H1 (cell line): ENCODE measurements around the gene SLC25A45. TPM values are rescaled to one million over a fixed set of nuclear protein-coding genes. Genes with fewer than 3 reads are reported as not detected.

Experiments used
- CTCF ChIA-PET: fragments of 300-600 bp; sonication (Branson Sonifier 250); formaldehyde crosslinking; loops from one replicate; lab custom pipeline; 2021; ENCODE audit not compliant: partially characterized antibody; lab: Charles Lee
- POLR2A ChIA-PET: fragments of 300-600 bp; sonication (Branson Sonifier 250); formaldehyde crosslinking; loops from one replicate; lab custom pipeline; 2021; ENCODE audit warnings: inconsistent platforms; ENCODE audit not compliant: partially characterized antibody; lab: Charles Lee
- DNase-seq, 2 experiments: peaks; one replicate each; pipeline versions ENCODE4 v3.0.0 to v3.0.0-alpha.2; 2010 to 2022; ENCODE audit warnings: low spot score in 2 of 2, low read depth in 1 of 2, mixed read lengths in 1 of 2
- FAIRE-seq: peaks from 2 replicates; lab custom pipeline; 2011; peaks lifted over from hg19 to GRCh38; lab: Jason Lieb, UNC
- H2AFZ ChIP-seq: 2 replicates; pipeline ENCODE4 v1.8.1; 2012; ENCODE audit warnings: low read length, inconsistent platforms
- H2AK5ac ChIP-seq: 2 replicates; pipeline ENCODE4 v1.6.1; 2013; ENCODE audit warnings: low read depth, low read length
- H2BK120ac ChIP-seq: replicated peaks from 2 replicates; pipeline ENCODE3; 2013; ENCODE audit warnings: low read depth, low read length, inconsistent platforms
- H2BK12ac ChIP-seq: 2 replicates; pipeline ENCODE4 v1.6.1; 2013; ENCODE audit warnings: low read depth, low read length
- H2BK15ac ChIP-seq: 2 replicates; pipeline ENCODE4 v1.6.1; 2013; ENCODE audit warnings: low read length
- H2BK20ac ChIP-seq: 2 replicates; pipeline ENCODE4 v1.6.1; 2013; ENCODE audit warnings: low read length
- H2BK5ac ChIP-seq: 2 replicates; pipeline ENCODE4 v1.6.1; 2013; ENCODE audit warnings: low read depth, low read length
- H3K14ac ChIP-seq: 2 replicates; pipeline ENCODE4 v1.6.1; 2013; ENCODE audit warnings: inconsistent platforms; ENCODE audit not compliant: insufficient read length
- H3K18ac ChIP-seq: 2 replicates; pipeline ENCODE4 v1.6.1; 2013; ENCODE audit warnings: low read length; ENCODE audit errors: extremely low read depth
- H3K23ac ChIP-seq: 2 replicates; pipeline ENCODE4 v1.6.1; 2013; ENCODE audit warnings: inconsistent platforms; ENCODE audit not compliant: insufficient read length
- H3K23me2 ChIP-seq: 2 replicates; pipeline ENCODE4 v1.6.1; 2013; ENCODE audit warnings: low read depth, low read length
- H3K27ac ChIP-seq: 2 replicates; pipeline ENCODE4 v1.6.1; 2011; ENCODE audit warnings: low read depth, low read length, inconsistent platforms
- H3K27me3 ChIP-seq, 4 experiments: replicated peaks in 1 of 4; 1 replicate in 1 of 4; 2 replicates in 3 of 4; pipeline versions ENCODE4 v1.6.1 to v1.8.1; 2011 to 2013; ENCODE audit warnings: low read length in 3 of 4, mild to moderate bottlenecking in 3 of 4, inconsistent platforms in 2 of 4, mixed read lengths in 2 of 4, moderate library complexity in 1 of 4; ENCODE audit not compliant: control insufficient read depth in 3 of 4, insufficient read depth in 3 of 4; ENCODE audit errors: extremely low read depth in 1 of 4
- H3K36me3 ChIP-seq, 4 experiments: 2 replicates each; pipeline versions ENCODE4 v1.6.1 to v1.8.1; 2011 to 2013; ENCODE audit warnings: mild to moderate bottlenecking in 4 of 4, low read length in 3 of 4, moderate library complexity in 2 of 4, control low read depth in 1 of 4, inconsistent platforms in 1 of 4; ENCODE audit not compliant: insufficient read depth in 4 of 4, control insufficient read depth in 2 of 4
- H3K4ac ChIP-seq: replicated peaks from 2 replicates; pipeline ENCODE3; 2013; ENCODE audit warnings: low read length, low read depth, mixed read lengths, inconsistent platforms; ENCODE audit not compliant: insufficient read length
- H3K4me1 ChIP-seq, 4 experiments: replicated peaks in 1 of 4; 1 replicate in 1 of 4; 2 replicates in 3 of 4; pipeline versions ENCODE4 v1.6.1 to v1.8.1; 2011 to 2013; ENCODE audit warnings: low read length in 3 of 4, inconsistent platforms in 2 of 4, mixed read lengths in 1 of 4; ENCODE audit not compliant: insufficient read depth in 4 of 4, control insufficient read depth in 3 of 4
- H3K4me2 ChIP-seq, 2 experiments: 2 replicates each; pipeline versions ENCODE4 v1.6.1 to v1.8.1; 2011 to 2013; ENCODE audit warnings: low read depth in 2 of 2, low read length in 2 of 2, control low read depth in 1 of 2, inconsistent platforms in 1 of 2, mild to moderate bottlenecking in 1 of 2; ENCODE audit not compliant: insufficient read depth in 1 of 2
- H3K4me3 ChIP-seq, 4 experiments: fragments of 200-600, 300-600 bp in 1 of 4; sonication (generic), shearing (Covaris generic), sonication (Bioruptor Twin) in 1 of 4; 2 replicates each; pipeline versions ENCODE4 v1.5.1 to v1.8.1; 2011 to 2016; ENCODE audit warnings: low read length in 4 of 4, low read depth in 3 of 4, control low read depth in 2 of 4, inconsistent platforms in 2 of 4, mild to moderate bottlenecking in 2 of 4, mixed read lengths in 1 of 4, moderate library complexity in 1 of 4; ENCODE audit not compliant: insufficient read depth in 2 of 4; ENCODE audit errors: extremely low read depth in 1 of 4
- H3K56ac ChIP-seq: replicated peaks from 2 replicates; pipeline ENCODE3; 2013; ENCODE audit warnings: low read depth, mild to moderate bottlenecking, mixed read lengths, low read length, inconsistent platforms; ENCODE audit not compliant: insufficient read length
- H3K79me1 ChIP-seq: 2 replicates; pipeline ENCODE4 v1.6.1; 2013; ENCODE audit warnings: low read depth, low read length, control low read depth
- H3K79me2 ChIP-seq, 2 experiments: 2 replicates each; pipeline versions ENCODE4 v1.6.1 to v1.8.1; 2012 to 2013; ENCODE audit warnings: low read length in 2 of 2, mild to moderate bottlenecking in 2 of 2, inconsistent platforms in 1 of 2; ENCODE audit not compliant: insufficient read depth in 2 of 2, control insufficient read depth in 1 of 2
- H3K9ac ChIP-seq, 4 experiments: replicated peaks in 1 of 4; 1 replicate in 1 of 4; 2 replicates in 3 of 4; pipeline versions ENCODE4 v1.6.1 to v1.8.1; 2011 to 2013; ENCODE audit warnings: low read depth in 3 of 4, low read length in 3 of 4, control low read depth in 2 of 4, mild to moderate bottlenecking in 2 of 4, moderate library complexity in 2 of 4, inconsistent platforms in 1 of 4; ENCODE audit errors: extremely low read depth in 1 of 4
- H3K9me3 ChIP-seq, 2 experiments: 2 replicates each; pipeline versions ENCODE4 v1.6.1 to v1.8.1; 2012 to 2013; ENCODE audit warnings: mild to moderate bottlenecking in 2 of 2, moderate library complexity in 2 of 2, control low read depth in 1 of 2, inconsistent platforms in 1 of 2, low read depth in 1 of 2, low read length in 1 of 2, mixed read lengths in 1 of 2; ENCODE audit not compliant: insufficient read depth in 2 of 2
- H4K20me1 ChIP-seq, 2 experiments: replicated peaks in 1 of 2; 2 replicates each; pipeline versions ENCODE3 to v1.8.1; 2011 to 2013; ENCODE audit warnings: inconsistent platforms in 2 of 2, low read length in 2 of 2, mild to moderate bottlenecking in 1 of 2; ENCODE audit not compliant: insufficient read depth in 2 of 2, control insufficient read depth in 1 of 2
- H4K5ac ChIP-seq: 2 replicates; pipeline ENCODE4 v1.6.1; 2013; ENCODE audit warnings: low read length, low read depth, mixed read lengths, inconsistent platforms; ENCODE audit not compliant: insufficient read length
- H4K8ac ChIP-seq: 2 replicates; pipeline ENCODE4 v1.8.0; 2013; ENCODE audit warnings: mild to moderate bottlenecking, moderate library complexity, low read length, inconsistent platforms; ENCODE audit not compliant: insufficient read depth; ENCODE audit errors: extremely low read depth
- H4K91ac ChIP-seq: replicated peaks from 2 replicates; pipeline ENCODE3; 2013; ENCODE audit warnings: low read length, mixed read lengths, inconsistent platforms; ENCODE audit not compliant: insufficient read length
- BCL11A ChIP-seq, 2 experiments: IDR thresholded peaks; one replicate each; pipeline ENCODE4 v1.6.1; 2011; ENCODE audit warnings: low read depth in 2 of 2, low read length in 2 of 2, mild to moderate bottlenecking in 2 of 2
- CBX8 ChIP-seq: fragments of 300-800, 300-1000 bp; sonication (generic); IDR thresholded peaks from 2 replicates; pipeline ENCODE4 v1.7.1; 2016; ENCODE audit warnings: low read depth, low read length, borderline replicate concordance
- CHD1 ChIP-seq: IDR thresholded peaks from 2 replicates; pipeline ENCODE4 v1.6.1; 2012; ENCODE audit warnings: low read depth, low read length, improper control_type of control experiment
- FOSL1 ChIP-seq: IDR thresholded peaks from 2 replicates; pipeline ENCODE4 v1.6.1; 2011; ENCODE audit warnings: mild to moderate bottlenecking, low read depth, low read length, moderate library complexity; ENCODE audit not compliant: insufficient read depth
- GABPA ChIP-seq: IDR thresholded peaks from 2 replicates; pipeline ENCODE4 v1.6.1; 2011; ENCODE audit warnings: mild to moderate bottlenecking, low read length, moderate library complexity, borderline replicate concordance; ENCODE audit not compliant: insufficient read depth
- HDAC2 ChIP-seq, 2 experiments: fragments of 300-600 bp in 1 of 2; sonication (generic) in 1 of 2; IDR thresholded peaks; 2 replicates each; pipeline ENCODE4 v1.6.1; 2011 to 2012; ENCODE audit warnings: low read depth in 2 of 2, low read length in 2 of 2, mild to moderate bottlenecking in 2 of 2, moderate library complexity in 2 of 2, borderline replicate concordance in 1 of 2, inconsistent platforms in 1 of 2
- JUN ChIP-seq: IDR thresholded peaks from 2 replicates; pipeline ENCODE4 v1.6.1; 2011; ENCODE audit warnings: low read depth, mild to moderate bottlenecking, improper control_type of control experiment, low read length
- KDM5A ChIP-seq: fragments of 200-600 bp; IDR thresholded peaks from 2 replicates; pipeline ENCODE4 v1.7.1; 2012; ENCODE audit warnings: mild to moderate bottlenecking, low read length, inconsistent platforms, mixed read lengths
- NANOG ChIP-seq: IDR thresholded peaks from 2 replicates; pipeline ENCODE4 v1.6.1; 2011; ENCODE audit warnings: low read length, low read depth, mild to moderate bottlenecking, inconsistent platforms; ENCODE audit not compliant: insufficient read depth, poor library complexity, severe bottlenecking
- POLR2A ChIP-seq, 2 experiments: IDR thresholded peaks; 1 replicate in 1 of 2; 2 replicates in 1 of 2; pipeline ENCODE4 v1.6.1; 2011; ENCODE audit warnings: low read depth in 2 of 2, low read length in 2 of 2, mild to moderate bottlenecking in 2 of 2; ENCODE audit errors: control extremely low read depth in 1 of 2
- RXRA ChIP-seq: IDR thresholded peaks from 2 replicates; pipeline ENCODE4 v1.6.1; 2011; ENCODE audit warnings: low read depth, mild to moderate bottlenecking, low read length, moderate library complexity; ENCODE audit not compliant: insufficient read depth
- SIRT6 ChIP-seq: IDR thresholded peaks from one replicate; pipeline ENCODE4 v1.7.1; 2012; ENCODE audit warnings: low read length, inconsistent platforms
- SP1 ChIP-seq: IDR thresholded peaks from 2 replicates; pipeline ENCODE4 v1.6.1; 2011; ENCODE audit warnings: low read depth, low read length
- WGBS, 2 experiments: shearing (Covaris generic) in 1 of 2; methylation state at CpG; one replicate each; pipeline versions ENCODE4 v1.1.6 to v1.1.7; 2013 to 2015; ENCODE audit warnings: low lambda C conversion rate in 2 of 2, mixed read lengths in 2 of 2, inconsistent platforms in 1 of 2, low coverage in 1 of 2, missing lambda C conversion rate in 1 of 2; ENCODE audit not compliant: insufficient replicate concordance in 2 of 2, insufficient coverage in 1 of 2, insufficient read length in 1 of 2; ENCODE audit errors: extremely low coverage in 1 of 2, missing lambda C conversion rate in 1 of 2; 5-methylcytosine and 5-hydroxymethylcytosine counted together
- polyA plus RNA-seq, 7 experiments: library from polyadenylated mRNA; depleted of rRNA in 3 of 7; stranded (reverse) in 5 of 7; unstranded in 2 of 7; fragments of >200 nt in 5 of 7; fragments of 200-250 nt in 2 of 7; gene quantifications; 1 replicate in 5 of 7; 2 replicates in 1 of 7; 4 replicates in 1 of 7; pipeline versions ENCODE4 v1.2.1 to v1.2.3, GENCODE V29; 2011 to 2013; ENCODE audit warnings: missing spikeins in 2 of 7, mixed read lengths in 2 of 7
- total RNA-seq: library from RNA; stranded (reverse); fragmentation: NEBNext Ultra II Directional; extraction: Animal tissue kit (Norgen Biotek cat#: 25700); gene quantifications from 2 replicates; pipeline ENCODE4 v1.2.1, GENCODE V29; 2021

SLC25A45 gene
- total and polyA plus RNA-seq, 2 of the 8 experiments (the other 6 are each of a cell fraction or from before 2014, with no cell fraction given): 0.54 to 0.59 TPM

GRCh38 chr11:65403607-65404121 is 21.2 kb upstream of the SLC25A45 start:
- DNase-seq: no peak
- Histone ChIP-seq H3K56ac (no peak overlapping the region), H2BK12ac (no peak overlapping the region), H3K36me3 (peaks cover 0 to 6% (median 3%) of the 10 kb centered on the region in 4 experiments; a peak in 4 of 8 replicates), H3K9ac (no peak overlapping the region), H3K79me2 (no peaks in the 10 kb centered on the region), H2BK5ac (no peak overlapping the region), H2AK5ac (no peak overlapping the region), H3K14ac (no peak overlapping the region), H3K79me1 (no peaks in the 10 kb centered on the region), H3K23ac (no peak overlapping the region), H2BK15ac (no peak overlapping the region), H3K4me1 (no peaks in the 10 kb centered on the region; a peak in 1 of 7 replicates)
- POLR2A ChIA-PET: interaction anchor here (0.5 to 5.4 kb wide), 5 partner anchors 12 to 631 kb away, joined by 3 to 23 read pairs (median 3); no protein-coding TSS in a partner anchor
- FAIRE-seq: no peak
- TF ChIP-seq JUN (no peak), BCL11A (IDR thresholded peaks at IDR 0.05; ENCODE audit: low read depth in 2 of 2, low read length in 2 of 2) (no peak), HDAC2 (IDR thresholded peaks at IDR 0.05; ENCODE audit: borderline replicate concordance in 1 of 2, low read depth in 2 of 2, low read length in 2 of 2) (no peak), NANOG (no peak), SP1 (no peak), SIRT6 (no peak), POLR2A (IDR thresholded peaks at IDR 0.05; ENCODE audit: control extremely low read depth in 1 of 2, low read depth in 2 of 2, low read length in 2 of 2) (no peak), FOSL1 (no peak), KDM5A (no peak), CHD1 (no peak), RXRA (no peak), CBX8 (no peak), GABPA (no peak)
- TF ChIP-seq, all 59 proteins: peak for 0
- Histone ChIP-seq H2AFZ (no peak overlapping the region), H3K27me3 (no peaks in the 10 kb centered on the region), H2BK20ac (no peak overlapping the region), H4K91ac (no peak overlapping the region), H2BK120ac (no peak overlapping the region), H3K23me2 (no peaks in the 10 kb centered on the region), H4K8ac (no peak overlapping the region), H3K18ac (no peak overlapping the region), H4K5ac (no peak overlapping the region), H4K20me1 (peaks cover 0 to 5% of the 10 kb centered on the region in 2 experiments), H3K27ac (no peak overlapping the region), H3K4ac (no peak overlapping the region), H3K9me3 (no peaks in the 10 kb centered on the region), H3K4me2 (no peak overlapping the region), H3K4me3 (no peak overlapping the region)
- CTCF ChIA-PET: interaction anchor here (0.7 to 7.8 kb wide), 7 partner anchors 10 to 190 kb away, joined by 3 to 69 read pairs (median 3); no protein-coding TSS in a partner anchor
- 92% methylated on average over 12 of the region's 12 CpGs; no CpG with 5 or more reads in 1 of the 2 experiments for WGBS, 2 experiments
